Endodermal cell (in vitro differentiated cells): ENCODE data around the gene USP53. TPM values are rescaled to one million over a fixed set of nuclear protein-coding genes. Genes with fewer than 3 reads are reported as not detected.

Experiments used
- DNase-seq: peaks from one replicate; pipeline ENCODE4 v3.0.0-alpha.2; 2017
- H3K27ac ChIP-seq: 2 replicates; pipeline ENCODE4 v1.5.1; 2013; ENCODE audit warnings: mild to moderate bottlenecking, low read depth, low read length, moderate library complexity
- H3K27me3 ChIP-seq: 2 replicates; pipeline ENCODE4 v1.6.1; 2013; ENCODE audit warnings: mild to moderate bottlenecking, low read length, moderate library complexity; ENCODE audit not compliant: insufficient read depth, control insufficient read depth, poor library complexity, severe bottlenecking
- H3K36me3 ChIP-seq: 2 replicates; pipeline ENCODE4 v1.7.0; 2013; ENCODE audit warnings: mild to moderate bottlenecking, low read length, moderate library complexity; ENCODE audit not compliant: control insufficient read depth, insufficient read depth
- H3K4me1 ChIP-seq: one replicate; pipeline ENCODE4 v1.7.0; 2013; ENCODE audit warnings: low read length; ENCODE audit not compliant: control insufficient read depth, insufficient read depth
- H3K4me3 ChIP-seq: 2 replicates; pipeline ENCODE4 v1.5.1; 2013; ENCODE audit warnings: mild to moderate bottlenecking, low read length, moderate library complexity
- H3K9ac ChIP-seq: 2 replicates; pipeline ENCODE4 v1.6.1; 2013; ENCODE audit warnings: mild to moderate bottlenecking, low read length, moderate library complexity; ENCODE audit not compliant: poor library complexity, severe bottlenecking; ENCODE audit errors: extremely low read depth
- H3K9me3 ChIP-seq: 2 replicates; pipeline ENCODE4 v1.6.1; 2013; ENCODE audit warnings: mild to moderate bottlenecking, low read length, moderate library complexity; ENCODE audit not compliant: control insufficient read depth
- H3K27ac Mint-ChIP-seq: 2 replicates; pipeline ENCODE4 v1.8.0; 2020; ENCODE audit warnings: mixed read lengths
- H3K27me3 Mint-ChIP-seq: 2 replicates; pipeline ENCODE4 v1.8.0; 2021; ENCODE audit warnings: mild to moderate bottlenecking, mixed read lengths; ENCODE audit not compliant: insufficient read depth
- H3K36me3 Mint-ChIP-seq: 2 replicates; pipeline ENCODE4 v1.8.0; 2020; ENCODE audit warnings: low read depth, mixed read lengths
- H3K4me1 Mint-ChIP-seq: 2 replicates; pipeline ENCODE4 v1.8.0; 2020; ENCODE audit warnings: mixed read lengths
- H3K4me3 Mint-ChIP-seq: 2 replicates; pipeline ENCODE4 v1.8.0; 2020; ENCODE audit warnings: mild to moderate bottlenecking, moderate library complexity, mixed read lengths
- H3K9me3 Mint-ChIP-seq: 2 replicates; pipeline ENCODE4 v1.8.0; 2020; ENCODE audit warnings: mild to moderate bottlenecking, mixed read lengths
- CTCF ChIP-seq: fragments of 200-600 bp; sonication (generic); conservative IDR thresholded peaks from 2 replicates; pipeline ENCODE4 v1.5.0; 2021; ENCODE audit warnings: antibody characterized with exemption, mild to moderate bottlenecking
- WGBS, 2 experiments: methylation state at CpG; one replicate each; pipeline versions ENCODE4 v1.1.5 to v1.1.7; 2013; ENCODE audit warnings: missing lambda C conversion rate in 2 of 2, mixed read lengths in 1 of 2; ENCODE audit not compliant: insufficient coverage in 1 of 2, insufficient read length in 1 of 2; 5-methylcytosine and 5-hydroxymethylcytosine counted together
- total RNA-seq, 2 donors: library from RNA; stranded (reverse); fragmentation: NEBNext Ultra II Directional in 1 of 2; extraction: Animal tissue kit (Norgen Biotek cat#: 25700) in 1 of 2; gene quantifications; 2 replicates in 1 of 2; 3 replicates in 1 of 2; pipeline ENCODE4 v1.2.1, GENCODE V29; 2021

Gene USP53
- total RNA-seq, 2 donors from 2014 or later: 32.6 to 60.8 TPM

GRCh38 chr4:119304431-119304830 is 91.9 kb downstream of the USP53 start:
- no peak for DNase-seq
- Histone ChIP-seq H3K9me3 (no peaks in the 10 kb centered on the region), H3K4me3 (no peak overlapping the region), H3K36me3 (no peaks in the 10 kb centered on the region), H3K27me3 (no peaks in the 10 kb centered on the region), H3K4me1 (no peaks in the 10 kb centered on the region), H3K9ac (no peak overlapping the region), H3K27ac (no peak overlapping the region)
- Mint-ChIP-seq H3K27me3 (peaks cover 4% of the 10 kb centered on the region), H3K27ac (no peak overlapping the region), H3K4me1 (peaks cover 2% of the 10 kb centered on the region), H3K9me3 (no peaks in the 10 kb centered on the region), H3K36me3 (no peaks in the 10 kb centered on the region), H3K4me3 (no peak overlapping the region)
- no peak for TF ChIP-seq CTCF

GRCh38 chr4:119307606-119308005 is 95.1 kb downstream of the USP53 start:
- H3K9me3 ChIP-seq: no peaks in the 10 kb centered on the region
- H3K27me3 Mint-ChIP-seq: peaks cover 4% of the 10 kb centered on the region
- H3K27ac ChIP-seq: no peak overlapping the region
- no peaks in the 10 kb centered on the region for H3K36me3 ChIP-seq
- no peak overlapping the region for H3K4me3 ChIP-seq
- H3K4me3 Mint-ChIP-seq: no peak overlapping the region
- DNase-seq: no peak
- H3K9ac ChIP-seq: no peak overlapping the region
- no peak for TF ChIP-seq CTCF
- H3K4me1 ChIP-seq: no peaks in the 10 kb centered on the region
- H3K9me3 Mint-ChIP-seq: no peaks in the 10 kb centered on the region
- no peak overlapping the region for H3K27ac Mint-ChIP-seq
- no peaks in the 10 kb centered on the region for H3K4me1 Mint-ChIP-seq
- H3K36me3 Mint-ChIP-seq: no peaks in the 10 kb centered on the region
- H3K27me3 ChIP-seq: no peaks in the 10 kb centered on the region

GRCh38 chr4:119310826-119311225 is 98.3 kb downstream of the USP53 start:
- Mint-ChIP-seq H3K4me1 (no peaks in the 10 kb centered on the region), H3K4me3 (no peak overlapping the region), H3K27ac (no peak overlapping the region), H3K27me3 (peaks cover 4% of the 10 kb centered on the region), H3K36me3 (no peaks in the 10 kb centered on the region), H3K9me3 (no peaks in the 10 kb centered on the region)
- peaks cover 12% of the 10 kb centered on the region for H3K27me3 ChIP-seq
- TF ChIP-seq CTCF: no peak
- DNase-seq: no peak
- 90% methylated on average over 1 of the region's 1 CpG; no CpG with 5 or more reads in 1 of the 2 experiments for WGBS, 2 experiments
- no peaks in the 10 kb centered on the region for H3K9me3 ChIP-seq
- H3K36me3 ChIP-seq: no peaks in the 10 kb centered on the region
- H3K9ac ChIP-seq: no peak overlapping the region
- H3K27ac ChIP-seq: no peak overlapping the region
- H3K4me1 ChIP-seq: no peaks in the 10 kb centered on the region
- H3K4me3 ChIP-seq: no peak overlapping the region
